ENCODE data around the gene RXRA. TPM values are rescaled to one million over a fixed set of nuclear protein-coding genes. Genes with fewer than 3 reads are reported as not detected.

Gene RXRA
- total and polyA plus RNA-seq, 10 of the 15 experiments (the other 5 are each of a cell fraction or from before 2014, with no cell fraction given): 0.89 to 36.8 (median 11.1) TPM

- no peak overlapping the region for H3K4me3 ChIP-seq
- POLR2A ChIA-PET: no interaction called here
- CTCF ChIA-PET: no interaction called here
- no peak for FAIRE-seq
- H3K27ac ChIP-seq (ENCODE audit: control insufficient read depth, insufficient read depth): no peak overlapping the region
- WGBS (ENCODE audit: insufficient coverage, insufficient replicate concordance, low lambda C conversion rate, missing lambda C conversion rate): 54% methylated on average over 29 of the region's 29 CpGs
- no TSS peak for BruUV-seq (replicated peaks)
- H3K9me3 ChIP-seq (replicated peaks; ENCODE audit: control insufficient read depth, insufficient read depth, low read length): no peaks in the 10 kb centered on the region
- H3K36me3 ChIP-seq (ENCODE audit: control insufficient read depth in 2 of 2, insufficient read depth in 2 of 2, low read length in 1 of 2): no peaks in the 10 kb centered on the region
- intact Hi-C loops (cut with micrococcal nuclease; ENCODE audit: unreplicated experiment): no loop called here
- no peak for ATAC-seq
- RAD21 ChIA-PET (ENCODE audit: unreplicated experiment): no interaction called here
- no peak for DNase-seq (ENCODE audit: low read depth, low spot score)
- H3K4me2 ChIP-seq (ENCODE audit: control insufficient read depth, insufficient read depth): no peak overlapping the region
- in situ Hi-C loops (cut with MboI): no loop called here
- TF ChIP-seq CBX5 (IDR thresholded peaks at IDR 0.05; ENCODE audit: low read depth) (no peak), MTA2 (IDR thresholded peaks at IDR 0.05; ENCODE audit: low read depth) (no peak), NR2F1 (conservative IDR thresholded peaks at IDR 0.05) (no peak), HDAC6 (IDR thresholded peaks at IDR 0.05; ENCODE audit: unreplicated experiment) (no peak), SMAD1 (IDR thresholded peaks at IDR 0.05; ENCODE audit: low read depth, partially characterized antibody) (no peak), MAX (IDR thresholded peaks at IDR 0.05; ENCODE audit: low read depth, low read length) (no peak), MEF2A (IDR thresholded peaks at IDR 0.05; ENCODE audit: insufficient read depth, low read depth, low read length) (no peak)
- H3K79me2 ChIP-seq (ENCODE audit: control insufficient read depth, insufficient read depth, low read length): no peaks in the 10 kb centered on the region
- no peaks in the 10 kb centered on the region for H3K4me1 ChIP-seq (ENCODE audit: control insufficient read depth, insufficient read depth, low read length)
- H2AFZ ChIP-seq (ENCODE audit: control insufficient read depth, low read depth, low read length): no peak overlapping the region
- H4K20me1 ChIP-seq (ENCODE audit: control insufficient read depth, insufficient read depth): no peaks in the 10 kb centered on the region
- no peaks in the 10 kb centered on the region; a peak in 1 of 4 replicates for H3K27me3 ChIP-seq (replicated peaks in 1 of 2; ENCODE audit: control insufficient read depth in 2 of 2, insufficient read depth in 2 of 2, low read length in 1 of 2)
- SMC1A ChIA-PET (ENCODE audit: uncharacterized antibody, unreplicated experiment): no interaction called here
- H3K9ac ChIP-seq (ENCODE audit: control insufficient read depth, insufficient read depth, low read length): no peak overlapping the region
These were observed 30.5 kb downstream of the RXRA start for GRCh38 chr9:134356496-134357470.

Data from GM12878 (cell line).